HG02970 (cell line): Measurements from ENCODE around the gene PER1.

Experiments
- ATAC-seq: cut with Tn5 transposase; IDR thresholded peaks from one replicate; pipeline ENCODE4 v1.9.1; 2021; ENCODE audit warnings: mild to moderate bottlenecking, moderate library complexity, moderate number of reproducible peaks; ENCODE audit not compliant: unreplicated experiment, low FRiP score

The PER1 gene

DNA sequence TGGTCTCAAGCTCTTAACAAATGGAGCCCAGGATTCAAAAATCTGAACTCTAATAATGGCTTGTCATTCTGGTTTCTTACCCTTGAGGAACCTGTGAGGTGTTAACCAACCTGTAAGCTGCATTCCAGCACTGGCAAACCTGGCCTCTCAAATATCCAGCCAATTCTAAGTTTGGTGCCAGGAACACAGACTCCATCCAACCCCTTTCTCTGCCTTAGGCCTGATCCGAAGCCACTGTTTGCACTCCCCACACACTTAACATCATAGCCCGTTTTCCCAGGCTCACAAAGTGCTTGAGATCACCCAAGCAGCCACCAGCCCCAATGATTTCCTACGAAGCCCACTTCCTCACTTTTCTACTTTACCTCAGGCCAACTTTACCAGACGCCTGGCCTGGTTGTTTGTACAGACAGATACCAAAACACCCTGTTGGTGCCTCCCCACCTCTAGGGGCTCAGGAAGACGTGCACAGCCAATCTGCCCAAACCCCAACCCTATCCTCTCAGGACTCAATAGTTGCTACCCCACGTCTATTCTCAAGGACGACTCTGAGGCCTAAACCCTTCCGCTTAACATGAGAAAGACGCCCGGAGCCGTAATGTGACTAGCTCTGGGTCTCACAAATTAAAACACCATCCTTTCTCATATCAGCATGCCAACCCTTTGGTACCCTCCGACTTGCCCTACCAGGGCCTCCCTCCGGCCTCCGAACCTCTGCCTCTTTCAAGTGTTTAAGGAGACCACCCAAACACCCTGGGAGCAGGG is 3.2 kb upstream of the PER1 start:
- no peak for ATAC-seq

GRCh38 chr17:8154608-8155155 is 2.5 kb upstream of the PER1 start:
- no peak for ATAC-seq

- ATAC-seq, result no peak
These were observed 1.9 kb upstream of the PER1 start for GRCh38 chr17:8153957-8154607.

GRCh38 chr17:8153525-8153956 is 1.3 kb upstream of the PER1 start:
- ATAC-seq, result no peak

DNA sequence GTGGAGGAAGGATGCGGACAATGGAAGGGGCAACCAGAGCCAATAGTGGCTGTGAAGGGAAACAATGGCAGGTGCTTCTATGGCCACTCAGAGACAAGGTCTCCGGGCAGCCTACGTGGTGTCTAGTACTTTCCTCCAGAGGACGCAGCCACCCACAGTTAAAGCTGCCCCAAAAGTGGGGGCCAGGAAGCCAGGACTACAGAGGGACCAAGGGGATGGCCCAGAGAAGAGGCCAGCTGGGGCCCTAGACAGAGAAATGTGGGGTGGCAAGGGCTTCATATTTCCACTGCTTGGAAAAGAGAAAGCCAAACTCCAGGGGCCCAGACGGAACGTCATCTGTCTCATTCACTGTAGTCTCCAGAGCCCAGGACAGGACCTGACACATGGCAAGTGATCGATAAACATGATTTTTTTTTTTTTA is 837 bp upstream of the PER1 start:
- no peak for ATAC-seq

DNA sequence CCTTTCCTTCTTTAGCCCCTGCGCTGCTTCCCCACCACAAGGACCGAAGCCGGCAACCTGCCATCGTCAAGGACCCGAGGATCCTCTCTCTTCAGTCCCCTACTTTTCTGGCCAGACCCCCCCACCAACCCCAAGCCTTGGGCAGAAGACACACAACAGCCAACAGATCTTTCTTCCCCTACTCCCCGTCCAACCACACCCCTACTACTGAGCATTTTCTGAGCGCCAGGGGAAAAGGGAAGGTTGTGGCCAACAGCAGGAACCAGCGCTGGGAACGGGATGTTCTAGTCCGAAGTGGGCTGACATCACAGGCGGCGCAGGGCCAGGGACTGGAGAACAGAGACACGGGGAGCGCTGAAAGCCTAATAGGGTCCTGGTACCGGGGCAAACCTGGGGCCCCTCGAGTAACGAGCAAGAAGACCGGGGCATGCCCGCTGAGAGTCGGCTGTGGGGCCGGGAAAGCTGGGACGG is 528 bp downstream of the PER1 start:
- ATAC-seq, result no peak

DNA sequence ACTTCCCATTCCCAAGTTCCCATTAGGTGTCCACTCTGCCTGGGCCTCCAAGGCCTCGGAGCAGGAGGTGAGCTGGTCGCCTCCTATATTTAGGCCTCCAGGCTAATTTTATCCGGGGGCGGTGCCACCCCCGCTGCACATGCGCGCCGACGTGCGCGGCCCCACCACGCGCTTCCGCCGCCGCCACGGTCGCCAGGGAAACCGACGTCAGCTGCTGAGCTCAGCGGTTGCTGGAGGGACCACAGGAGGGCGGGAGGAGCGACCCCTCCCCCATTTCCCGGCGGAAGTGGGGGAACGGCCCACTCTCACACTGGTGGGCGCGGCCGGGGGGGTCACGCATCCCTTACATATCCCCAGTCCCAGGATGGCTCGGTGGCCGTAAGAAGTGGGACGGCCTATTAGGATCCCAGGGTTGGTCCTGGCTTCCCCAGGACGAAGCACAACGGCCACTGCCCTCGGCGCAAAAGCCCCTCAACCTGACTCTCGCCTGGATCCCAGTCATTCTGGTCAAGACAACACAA is 1.0 kb downstream of the PER1 start:
- peak; percentile 40 for ATAC-seq

DNA sequence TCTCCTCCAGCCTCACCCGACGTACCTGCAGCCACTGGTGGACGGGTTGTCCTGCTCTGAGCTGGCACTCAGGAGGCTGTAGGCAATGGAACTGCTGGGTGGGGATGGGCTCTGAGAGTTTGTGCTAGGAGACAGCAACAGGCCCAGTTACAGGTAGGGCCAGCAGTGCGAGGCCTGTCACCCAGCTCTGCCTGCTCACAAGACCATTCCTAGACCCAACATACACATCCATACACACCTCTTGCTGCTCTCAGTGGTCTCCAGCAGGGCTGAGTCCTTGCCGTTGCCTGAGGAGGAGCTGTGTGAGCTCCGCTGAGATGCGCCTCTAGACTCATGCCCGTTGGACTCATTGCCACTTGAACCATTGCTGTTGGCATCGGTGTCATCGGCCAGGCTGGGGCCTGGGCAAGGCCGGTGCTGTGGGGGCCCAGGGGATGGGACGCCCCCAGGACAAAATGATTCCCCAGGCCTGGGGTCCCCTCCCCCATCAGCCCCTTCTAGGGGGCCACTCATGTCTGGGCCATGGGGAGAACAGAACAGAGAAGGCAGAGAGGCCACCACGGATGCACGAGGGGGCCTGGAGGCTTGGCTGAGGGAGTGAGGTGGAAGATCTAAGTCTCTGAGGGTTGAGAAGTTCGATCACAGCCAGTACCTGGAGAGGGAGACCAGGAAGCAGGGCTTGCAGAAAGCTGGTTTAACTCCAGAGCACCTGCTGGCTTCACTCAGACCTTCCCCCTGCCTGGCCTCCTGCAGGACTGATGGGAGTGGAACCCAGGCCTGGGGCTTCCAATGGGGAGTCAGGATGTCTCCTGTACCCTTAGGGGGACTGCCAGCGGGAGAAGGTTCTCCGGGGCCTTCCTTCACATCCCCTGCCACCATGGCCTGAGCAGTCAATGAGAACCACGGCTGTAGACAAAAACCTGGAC is 1.7 kb downstream of the PER1 start:
- no peak for ATAC-seq

GRCh38 chr17:8149419-8150193 is 2.6 kb downstream of the PER1 start:
- no peak for ATAC-seq

DNA sequence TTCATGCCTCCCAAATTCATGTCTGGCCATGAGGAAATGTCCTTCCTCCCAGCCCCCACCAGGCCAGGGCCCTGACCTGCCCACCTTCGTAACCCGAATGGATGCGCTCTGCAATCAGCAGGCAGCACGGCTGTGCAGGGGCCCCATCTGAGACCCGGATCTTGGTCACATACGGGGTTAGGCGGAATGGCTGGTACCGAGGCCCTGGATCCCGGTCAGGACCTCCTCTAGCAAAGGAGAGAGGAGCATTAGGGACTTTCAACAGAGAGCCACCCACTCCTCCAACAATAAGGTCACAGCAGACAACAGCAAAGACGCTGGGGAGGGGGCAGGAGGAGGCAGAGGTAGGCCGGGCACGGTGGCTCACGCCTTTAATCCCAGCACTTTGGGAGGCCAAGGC is 3.6 kb downstream of the PER1 start:
- ATAC-seq, result no peak

- no peak for ATAC-seq
These were observed 4.3 kb downstream of the PER1 start for GRCh38 chr17:8147805-8148404.

DNA sequence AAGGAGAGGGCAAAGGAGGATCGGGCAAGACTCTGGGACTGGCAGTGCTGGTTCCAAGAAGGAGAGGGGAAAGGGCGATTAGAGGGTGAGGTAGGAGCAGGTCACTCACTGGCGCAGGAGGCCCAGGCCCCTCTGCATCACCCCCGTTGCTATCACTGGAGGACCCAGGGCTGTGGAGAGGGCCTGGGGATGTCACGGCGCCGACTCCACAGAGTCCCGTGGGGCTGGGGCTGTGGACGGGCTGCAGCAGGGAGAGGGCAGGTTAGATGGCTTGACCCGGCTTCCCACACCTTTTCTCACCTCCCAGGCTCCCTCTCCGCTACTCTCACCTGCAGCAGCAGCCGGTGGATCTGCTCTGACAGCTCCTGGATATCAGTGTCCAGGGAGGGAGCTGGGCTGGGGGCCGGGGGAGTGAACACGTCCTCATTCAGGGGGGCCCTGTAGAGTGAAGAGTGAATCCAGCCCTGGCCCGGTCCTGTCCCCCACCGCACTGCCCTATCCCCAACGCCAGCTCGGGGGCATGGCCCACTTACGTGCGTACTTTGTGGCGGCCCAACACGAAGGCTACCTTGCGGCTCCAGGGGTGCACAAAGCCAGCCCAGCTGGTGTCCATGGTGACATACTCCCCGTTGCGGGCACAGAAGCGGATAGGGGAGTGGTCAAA is 4.9 kb downstream of the PER1 start:
- ATAC-seq, result no peak

GRCh38 chr17:8146381-8147140 is 5.6 kb downstream of the PER1 start:
- no peak for ATAC-seq

GRCh38 chr17:8145811-8146210 is 6.4 kb downstream of the PER1 start:
- no peak for ATAC-seq

DNA sequence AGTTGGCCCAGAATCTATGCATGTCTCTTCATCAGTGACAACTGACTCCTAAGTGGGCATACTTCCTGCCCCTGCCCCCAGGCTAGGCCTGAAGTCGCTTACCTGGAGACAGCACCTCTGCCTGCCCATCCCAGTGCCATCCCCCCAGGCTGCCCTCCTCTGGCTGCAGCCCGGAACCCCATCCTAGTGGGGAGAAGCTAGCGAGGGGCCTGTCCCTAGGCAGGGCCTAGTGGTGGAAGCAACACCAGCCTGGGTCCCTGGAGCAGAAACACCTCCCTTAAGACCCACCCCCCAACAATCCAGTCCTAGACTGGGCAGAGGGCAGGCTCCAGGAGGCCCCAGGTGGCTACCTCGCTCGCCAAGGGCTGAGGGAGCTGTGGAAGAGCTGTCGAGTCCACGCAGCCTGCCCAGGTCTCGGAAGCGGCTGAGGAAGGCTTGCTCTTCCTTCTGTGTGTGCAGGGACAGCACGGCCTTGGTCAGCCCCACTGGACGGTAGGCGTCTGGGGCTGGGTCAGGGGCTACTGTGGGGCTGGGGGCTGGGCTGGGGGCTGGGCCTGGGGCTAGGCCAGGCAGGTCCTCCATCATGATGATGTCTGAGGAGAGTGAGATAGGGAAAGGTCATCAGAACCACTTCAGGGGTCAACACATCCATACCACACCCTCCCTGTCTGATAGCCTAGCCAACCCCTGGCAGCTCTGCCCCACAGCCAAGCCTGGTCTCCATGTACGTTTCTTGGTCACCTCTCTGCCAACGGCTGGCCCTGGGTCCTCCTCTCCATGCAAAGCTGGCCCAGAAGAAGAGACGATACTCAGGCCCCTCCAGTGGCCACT is 7.6 kb downstream of the PER1 start:
- no peak for ATAC-seq

DNA sequence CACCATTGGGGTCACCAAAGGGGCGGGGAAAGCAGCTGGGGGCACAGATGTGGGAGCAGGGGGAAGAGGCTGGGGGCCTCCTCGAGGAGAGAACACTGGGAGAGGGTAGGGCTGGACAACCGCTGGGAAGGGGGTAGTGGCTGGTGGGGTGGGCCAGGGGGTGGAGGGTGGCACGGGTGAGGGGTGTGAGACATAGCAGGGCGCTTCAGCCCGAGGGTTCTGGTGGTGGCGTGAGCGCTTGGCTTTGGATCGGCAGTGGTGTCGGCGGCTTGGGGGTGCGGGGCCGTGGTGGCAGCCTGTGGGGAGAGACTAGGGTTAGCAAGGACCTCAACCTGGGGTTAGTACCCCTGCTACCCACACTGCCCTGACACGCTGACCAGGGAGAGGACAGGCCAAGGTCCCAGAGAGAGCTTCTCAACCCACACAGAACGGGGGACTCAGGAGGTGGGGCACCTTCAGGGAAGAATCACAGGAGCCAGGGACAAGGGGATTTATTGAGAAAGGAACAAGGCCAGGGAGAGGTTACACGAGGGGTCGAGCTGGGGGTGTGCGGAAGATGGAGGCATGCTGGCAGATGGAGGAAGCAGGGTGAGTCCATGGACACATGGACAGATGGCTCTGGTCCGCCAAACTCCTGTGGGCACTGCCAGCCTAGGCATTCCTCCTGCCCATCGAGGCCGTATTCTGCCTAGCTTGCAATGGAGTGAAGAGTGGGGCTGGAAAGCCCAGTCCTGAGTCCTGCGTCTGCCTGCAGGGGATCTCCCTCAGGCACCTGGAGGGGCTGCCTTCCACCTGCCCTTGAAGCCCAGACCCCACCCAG is 8.4 kb downstream of the PER1 start:
- ATAC-seq, result no peak
